HG03469 (cell line): ENCODE results near the gene RFX7.
A peak's percentile ranks its signal among the peaks of the same experiment; 100 is the strongest.
"Not testable (repeated sequence)": the region's sequence is repeated elsewhere in the genome, so short reads cannot be mapped to it uniquely, and the experiment has no call there.

Experiments
- ATAC-seq: cut with Tn5 transposase; IDR thresholded peaks from one replicate; pipeline ENCODE4 v1.9.1; 2021; ENCODE audit warnings: mild to moderate bottlenecking, moderate library complexity, moderate number of reproducible peaks; ENCODE audit not compliant: unreplicated experiment

The RFX7 gene

GRCh38 chr15:56207711-56208110 lies 36.0 kb downstream of the RFX7 start:
- ATAC-seq = peak; percentile 33

- ATAC-seq = peak; percentile 43
Measured at GRCh38 chr15:56207092-56207491, 36.6 kb downstream of the RFX7 start.

GRCh38 chr15:56205061-56205876 lies 38.4 kb downstream of the RFX7 start:
- no peak for ATAC-seq

- not testable (repeated sequence) for ATAC-seq
Measured at GRCh38 chr15:56203312-56203922, 40.3 kb downstream of the RFX7 start.

GRCh38 chr15:56202701-56203100 lies 41.0 kb downstream of the RFX7 start:
- no peak for ATAC-seq

GRCh38 chr15:56199038-56199437 lies 44.6 kb downstream of the RFX7 start:
- peak; percentile 63 for ATAC-seq

- ATAC-seq = no peak
Measured at GRCh38 chr15:56194035-56194434, 49.6 kb downstream of the RFX7 start.

GRCh38 chr15:56192659-56193442 lies 50.8 kb downstream of the RFX7 start:
- no peak for ATAC-seq

- no peak for ATAC-seq
Measured at GRCh38 chr15:56187665-56188064, 56.0 kb downstream of the RFX7 start.

- ATAC-seq = no peak
Measured at GRCh38 chr15:56185980-56186379, 57.7 kb downstream of the RFX7 start.

GRCh38 chr15:56184516-56184915 lies 59.2 kb downstream of the RFX7 start:
- no peak for ATAC-seq

GRCh38 chr15:56180851-56181250 lies 62.8 kb downstream of the RFX7 start:
- no peak for ATAC-seq

GRCh38 chr15:56176996-56177395 lies 66.7 kb downstream of the RFX7 start:
- no peak for ATAC-seq

GRCh38 chr15:56175788-56176187 lies 67.9 kb downstream of the RFX7 start:
- no peak for ATAC-seq

- ATAC-seq = no peak
Measured at GRCh38 chr15:56174649-56175048, 69.0 kb downstream of the RFX7 start.

- ATAC-seq = no peak
Measured at GRCh38 chr15:56168394-56168793, 75.3 kb downstream of the RFX7 start.

- no peak for ATAC-seq
Measured at GRCh38 chr15:56165234-56165633, 78.4 kb downstream of the RFX7 start.

- no peak for ATAC-seq
Measured at GRCh38 chr15:56160966-56161365, 82.7 kb downstream of the RFX7 start.

- no peak for ATAC-seq
Measured at GRCh38 chr15:56156877-56157276, 86.8 kb downstream of the RFX7 start.

- not testable (repeated sequence) for ATAC-seq
Measured at GRCh38 chr15:56155278-56155677, 88.4 kb downstream of the RFX7 start.

- not testable (repeated sequence) for ATAC-seq
Measured at GRCh38 chr15:56154768-56155167, 88.9 kb downstream of the RFX7 start.

- no peak for ATAC-seq
Measured at GRCh38 chr15:56150204-56150603, 93.5 kb downstream of the RFX7 start.
